Posterior vena cava (tissue), 2 donors: Measurements from ENCODE around the gene NOL4L. TPM values are rescaled to one million over a fixed set of nuclear protein-coding genes. Genes with fewer than 3 reads are reported as not detected.

Experiments used
- DNase-seq: peaks from one replicate; pipeline ENCODE4 v3.0.0-alpha.2; 2020; ENCODE audit warnings: low spot score
- intact Hi-C, 2 donors: fragments of 100-400 bp; cut with DNase I; formaldehyde crosslinking; loops; one replicate each; pipeline versions ENCODE4 v1.14.1 to v1.14.2; 2022 to 2023
- total RNA-seq, 2 donors: library from RNA; stranded (reverse); fragmentation: NEBNext Ultra II Directional; extraction: Animal tissue kit (Norgen Biotek cat#: 25700); gene quantifications; one replicate each; pipeline ENCODE4 v1.2.1, GENCODE V29; 2021
- donor health status: DM: yes; HTN: yes; CAD: no.
- donor health status: DM: yes; HTN: yes; CAD: no.

NOL4L gene
- total RNA-seq, 2 donors from 2014 or later, result 9.3 to 12.0 TPM

- DNase-seq, result no peak
- intact Hi-C loops, result no loop called here
These were observed 17.6 kb downstream of the NOL4L start for GRCh38 chr20:32567384-32568178.

GRCh38 chr20:32566379-32567374 lies 18.5 kb downstream of the NOL4L start:
- intact Hi-C loops, result no loop called here

GRCh38 chr20:32565735-32566032 lies 19.4 kb downstream of the NOL4L start:
- no peak for DNase-seq
- intact Hi-C loops, result no loop called here

More at GRCh38 chr20:32566379-32567374, 18.5 kb downstream of the NOL4L start:
- no peak for DNase-seq

GRCh38 chr20:32564921-32565734 lies 20.0 kb downstream of the NOL4L start:
- DNase-seq, result peak; percentile 88
- intact Hi-C loops, result loop anchor here in 1 of 2 donors (5.0 kb wide), 1 partner anchor 318 kb away; no protein-coding TSS in a partner anchor

- intact Hi-C loops, result loop anchor here in 1 of 2 donors (5.0 kb wide), 1 partner anchor 317 kb away; no protein-coding TSS in a partner anchor
- no peak for DNase-seq
These were observed 20.7 kb downstream of the NOL4L start for GRCh38 chr20:32564440-32564839.

GRCh38 chr20:32563311-32564272 lies 21.5 kb downstream of the NOL4L start:
- no peak for DNase-seq
- intact Hi-C loops, result loop anchor here in 1 of 2 donors (5.0 kb wide), 1 partner anchor 316 kb away; no protein-coding TSS in a partner anchor

GRCh38 chr20:32562495-32562911 lies 22.6 kb downstream of the NOL4L start:
- DNase-seq, result no peak
- intact Hi-C loops, result loop anchor here in 1 of 2 donors (5.0 kb wide), 1 partner anchor 315 kb away; no protein-coding TSS in a partner anchor

- no peak for DNase-seq
- intact Hi-C loops, result loop anchor here in 1 of 2 donors (5.0 kb wide), 1 partner anchor 314 kb away; no protein-coding TSS in a partner anchor
These were observed 23.9 kb downstream of the NOL4L start for GRCh38 chr20:32560989-32561830.

GRCh38 chr20:32560482-32560988 lies 24.6 kb downstream of the NOL4L start:
- intact Hi-C loops, result loop anchor here in 1 of 2 donors (5.0 kb wide), 1 partner anchor 313 kb away; no protein-coding TSS in a partner anchor
- no peak for DNase-seq

GRCh38 chr20:32559753-32560380 lies 25.3 kb downstream of the NOL4L start:
- intact Hi-C loops, result loop anchor here in 1 of 2 donors (5.0 kb wide), 1 partner anchor 313 kb away; no protein-coding TSS in a partner anchor
- DNase-seq, result no peak

- DNase-seq, result no peak
- intact Hi-C loops, result no loop called here
These were observed 25.9 kb downstream of the NOL4L start for GRCh38 chr20:32559205-32559752.

- intact Hi-C loops, result no loop called here
- no peak for DNase-seq
These were observed 26.6 kb downstream of the NOL4L start for GRCh38 chr20:32558526-32558925.

- intact Hi-C loops, result no loop called here
- no peak for DNase-seq
These were observed 27.8 kb downstream of the NOL4L start for GRCh38 chr20:32557319-32557718.

- intact Hi-C loops, result no loop called here
- no peak for DNase-seq
These were observed 28.6 kb downstream of the NOL4L start for GRCh38 chr20:32556312-32557184.

- no peak for DNase-seq
- intact Hi-C loops, result no loop called here
These were observed 29.5 kb downstream of the NOL4L start for GRCh38 chr20:32555584-32555983.
